ENCODE data around the gene CHN2. TPM values are rescaled to one million over a fixed set of nuclear protein-coding genes. Genes with fewer than 3 reads are reported as not detected.

The CHN2 gene
- polyA plus RNA-seq = 33.6 TPM
- long read RNA-seq, donor 1, partial matches to known transcripts = 14 of 17 reads
- long read RNA-seq, donor 1, other reads (novel, unspliced or antisense) = 0 of 17 reads
- long read RNA-seq, donor 2, transcript CHN2-201 (13 exons, 3,530 nt) = major isoform, 7 of 17 reads
- long read RNA-seq, donor 2, partial matches to known transcripts = 9 of 17 reads
- long read RNA-seq, donor 2, other reads (novel, unspliced or antisense) = 0 of 17 reads
- long read RNA-seq, donor 3, transcript CHN2-201 (13 exons, 3,530 nt) = major isoform, 5 of 7 reads
- long read RNA-seq, donor 3, partial matches to known transcripts = 0 of 7 reads
- long read RNA-seq, donor 3, other reads (novel, unspliced or antisense) = 0 of 7 reads
- long read RNA-seq, donor 4, partial matches to known transcripts = 0 of 1 reads
- long read RNA-seq, donor 4, other reads (novel, unspliced or antisense) = 0 of 1 reads
- long read RNA-seq, donor 5, partial matches to known transcripts = 0 of 2 reads
- long read RNA-seq, donor 5, other reads (novel, unspliced or antisense) = 0 of 2 reads
- long read RNA-seq, donor 6, partial matches to known transcripts = 0 of 5 reads
- long read RNA-seq, donor 6, other reads (novel, unspliced or antisense) = 0 of 5 reads
- long read RNA-seq, donor 7 = 0 reads
- long read RNA-seq, donor 8, partial matches to known transcripts = 14 of 20 reads
- long read RNA-seq, donor 8, other reads (novel, unspliced or antisense) = 0 of 20 reads
- long read RNA-seq, donor 9, partial matches to known transcripts = 8 of 12 reads
- long read RNA-seq, donor 9, other reads (novel, unspliced or antisense) = 0 of 12 reads
- long read RNA-seq, donor 10, transcript CHN2-201 (13 exons, 3,530 nt) = major isoform, 7 of 11 reads
- long read RNA-seq, donor 10, partial matches to known transcripts = 0 of 11 reads
- long read RNA-seq, donor 10, other reads (novel, unspliced or antisense) = 0 of 11 reads
- long read RNA-seq, donor 11, partial matches to known transcripts = 0 of 2 reads
- long read RNA-seq, donor 11, other reads (novel, unspliced or antisense) = 0 of 2 reads

DNA sequence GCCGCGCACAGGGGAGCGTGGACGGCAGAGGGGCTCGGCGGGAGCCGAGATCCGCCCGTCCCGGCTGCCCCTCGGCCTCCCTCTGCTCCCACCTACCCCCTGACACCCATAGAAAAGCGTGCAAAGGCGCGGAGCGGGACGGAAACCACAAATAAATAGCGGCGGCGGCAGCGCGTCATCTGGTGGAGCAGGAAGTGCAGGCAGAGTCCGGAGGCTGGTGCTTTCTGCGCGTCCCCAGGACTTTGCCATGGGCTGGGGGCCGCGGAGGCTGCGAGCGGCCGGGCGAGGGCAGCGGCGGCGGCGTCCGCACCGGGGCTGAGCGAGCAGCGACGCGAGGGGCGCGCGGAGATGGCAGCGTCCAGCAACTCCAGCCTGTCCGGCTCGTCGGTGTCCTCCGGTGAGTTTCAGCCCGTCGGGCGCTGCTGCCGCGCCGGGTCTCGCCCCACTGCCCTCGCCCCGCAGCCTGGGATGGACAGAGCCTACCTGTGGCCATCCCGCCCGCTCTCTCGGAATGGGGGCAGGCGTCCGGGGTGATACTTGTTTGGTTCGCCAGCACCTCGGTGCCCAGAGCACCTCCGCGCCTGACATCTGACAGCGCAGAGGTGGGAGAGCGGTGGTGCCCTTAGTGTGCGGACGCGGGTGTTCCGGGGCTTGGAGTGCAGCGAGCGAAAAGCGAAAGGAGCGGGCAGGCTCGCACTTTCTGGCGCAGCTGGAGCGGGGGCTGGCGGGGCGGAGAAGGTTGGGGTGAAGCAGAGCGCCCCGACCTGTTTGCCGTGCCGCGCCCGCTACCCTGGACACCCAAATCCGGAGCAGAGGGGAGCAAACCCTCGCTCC is at the start of gene CHN2:
Gene CHN2 (plus strand): TSS at position 182 of the 834 bp plus-strand sequence.
- peak; percentile 64 to 87 for DNase-seq
- WGBS (ENCODE audit: insufficient coverage, low lambda C conversion rate) = no CpG with 5 or more reads among the region's 89 CpGs
- no peaks in the 10 kb centered on the region for H3K36me3 ChIP-seq (ENCODE audit: control insufficient read depth, insufficient read depth, low read length)

GRCh38 chr7:29145553-29146056 is 49.0 kb upstream of the CHN2 start:
- no peaks in the 10 kb centered on the region for H3K36me3 ChIP-seq (ENCODE audit: control insufficient read depth, insufficient read depth, low read length)
- H3K27me3 ChIP-seq (ENCODE audit: control insufficient read depth, insufficient read depth, low read length) = no peaks in the 10 kb centered on the region
- WGBS (ENCODE audit: insufficient coverage, low lambda C conversion rate) = 10% methylated on average over 3 of the region's 8 CpGs
- H3K4me3 ChIP-seq (ENCODE audit: low read length) = peak overlapping the region; percentile 73
- H3K4me1 ChIP-seq (ENCODE audit: control insufficient read depth, insufficient read depth, low read length) = peaks cover 41% of the 10 kb centered on the region
- H3K9me3 ChIP-seq (ENCODE audit: control insufficient read depth, low read depth, low read length) = no peaks in the 10 kb centered on the region
- DNase-seq = peak in 1 of 2 donors; percentile 66
- peak overlapping the region; percentile 74 for H3K27ac ChIP-seq (ENCODE audit: low read length)

More for the DNA sequence above, at the start of gene CHN2:
- H3K27me3 ChIP-seq (ENCODE audit: control insufficient read depth, insufficient read depth, low read length) = peaks cover 3% of the 10 kb centered on the region
- peaks cover 3% of the 10 kb centered on the region for H3K9me3 ChIP-seq (ENCODE audit: control insufficient read depth, low read depth, low read length)
- peak within 1 kb of the TSS; percentile 86 for H3K4me3 ChIP-seq (ENCODE audit: low read length)
- peak within 1 kb of the TSS; percentile 74 for H3K27ac ChIP-seq (ENCODE audit: low read length)
- H3K4me1 ChIP-seq (ENCODE audit: control insufficient read depth, insufficient read depth, low read length) = peaks cover 28% of the 10 kb centered on the region

DNA sequence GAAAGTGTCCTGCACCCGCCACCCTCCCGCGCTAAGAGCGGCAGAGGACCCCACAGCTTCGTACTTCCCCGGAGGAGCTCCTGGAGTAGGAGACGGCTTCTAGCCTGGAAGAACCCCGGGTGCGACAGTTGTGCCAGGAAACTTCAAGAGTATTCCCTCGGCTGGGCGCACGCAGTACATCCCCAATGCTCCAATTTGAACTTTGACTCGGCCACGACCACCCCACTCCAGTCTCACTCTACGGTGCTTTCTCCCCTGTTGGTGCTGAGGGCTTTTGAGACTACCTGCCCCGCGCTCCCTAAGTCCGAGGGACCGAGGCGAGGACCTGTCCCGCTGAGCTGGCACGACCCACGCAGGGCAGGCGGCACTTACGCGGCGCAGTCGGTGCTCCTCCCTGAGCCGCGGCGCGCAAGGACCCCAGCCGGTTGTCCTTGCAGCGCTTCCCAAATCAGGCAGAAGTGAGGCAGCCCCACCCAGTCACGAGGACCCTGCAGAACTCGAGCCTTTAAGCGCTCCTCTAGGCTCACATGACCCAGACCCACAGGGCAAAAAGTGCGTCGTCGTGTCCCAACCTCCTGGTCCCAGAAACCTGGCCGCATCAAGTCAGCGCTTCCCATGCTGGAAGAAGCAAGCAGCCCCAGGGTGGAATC is 48.4 kb upstream of the CHN2 start, which contains the start of gene CPVL:
Gene CPVL (minus strand): TSS at position 481 of the 650 bp plus-strand sequence. CDS start 25,476 bp downstream, outside the sequence.
- DNase-seq = peak; percentile 64 to 85
- Histone ChIP-seq H3K27ac (ENCODE audit: low read length) (peak within 1 kb of the TSS; percentile 74), H3K4me1 (ENCODE audit: control insufficient read depth, insufficient read depth, low read length) (peaks cover 36% of the 10 kb centered on the region), H3K4me3 (ENCODE audit: low read length) (peak within 1 kb of the TSS; percentile 73), H3K36me3 (ENCODE audit: control insufficient read depth, insufficient read depth, low read length) (no peaks in the 10 kb centered on the region), H3K9me3 (ENCODE audit: control insufficient read depth, low read depth, low read length) (no peaks in the 10 kb centered on the region), H3K27me3 (ENCODE audit: control insufficient read depth, insufficient read depth, low read length) (no peaks in the 10 kb centered on the region)
- no CpG with 5 or more reads among the region's 42 CpGs for WGBS (ENCODE audit: insufficient coverage, low lambda C conversion rate)

GRCh38 chr7:29146888-29147609 is 47.5 kb upstream of the CHN2 start:
- Histone ChIP-seq H3K27ac (ENCODE audit: low read length) (peak overlapping the region; percentile 74), H3K27me3 (ENCODE audit: control insufficient read depth, insufficient read depth, low read length) (no peaks in the 10 kb centered on the region), H3K9me3 (ENCODE audit: control insufficient read depth, low read depth, low read length) (no peaks in the 10 kb centered on the region), H3K36me3 (ENCODE audit: control insufficient read depth, insufficient read depth, low read length) (no peaks in the 10 kb centered on the region), H3K4me3 (ENCODE audit: low read length) (peak overlapping the region; percentile 73), H3K4me1 (ENCODE audit: control insufficient read depth, insufficient read depth, low read length) (peaks cover 29% of the 10 kb centered on the region)
- DNase-seq = peak; percentile 35 to 80
- no CpG with 5 or more reads among the region's 14 CpGs for WGBS (ENCODE audit: insufficient coverage, low lambda C conversion rate)

DNA sequence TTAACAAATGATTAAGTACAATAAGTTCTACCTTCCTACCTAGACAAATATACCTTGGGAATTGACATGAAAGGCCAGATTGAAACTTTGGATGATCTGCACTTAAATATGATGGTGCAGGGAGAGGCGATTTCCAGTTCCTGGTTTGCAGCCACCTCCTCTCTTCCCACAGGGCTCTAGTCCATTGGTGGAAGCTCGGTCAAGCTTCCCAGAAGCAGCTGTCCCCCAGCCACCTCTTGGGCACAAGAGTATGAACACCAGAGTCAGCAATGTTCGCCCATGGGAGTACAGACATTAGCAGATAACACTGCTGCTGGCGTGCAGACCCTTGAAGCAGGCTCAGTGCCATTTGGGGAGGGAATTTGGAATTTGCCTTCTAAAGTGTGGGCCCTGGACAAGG is 46.8 kb upstream of the CHN2 start:
- Histone ChIP-seq H3K27me3 (ENCODE audit: control insufficient read depth, insufficient read depth, low read length) (no peaks in the 10 kb centered on the region), H3K27ac (ENCODE audit: low read length) (no peak overlapping the region), H3K9me3 (ENCODE audit: control insufficient read depth, low read depth, low read length) (no peaks in the 10 kb centered on the region), H3K4me1 (ENCODE audit: control insufficient read depth, insufficient read depth, low read length) (peaks cover 26% of the 10 kb centered on the region), H3K36me3 (ENCODE audit: control insufficient read depth, insufficient read depth, low read length) (no peaks in the 10 kb centered on the region), H3K4me3 (ENCODE audit: low read length) (no peak overlapping the region)
- WGBS (ENCODE audit: insufficient coverage, low lambda C conversion rate) = no CpG with 5 or more reads among the region's 4 CpGs
- peak in 1 of 2 donors; percentile 9 for DNase-seq

DNA sequence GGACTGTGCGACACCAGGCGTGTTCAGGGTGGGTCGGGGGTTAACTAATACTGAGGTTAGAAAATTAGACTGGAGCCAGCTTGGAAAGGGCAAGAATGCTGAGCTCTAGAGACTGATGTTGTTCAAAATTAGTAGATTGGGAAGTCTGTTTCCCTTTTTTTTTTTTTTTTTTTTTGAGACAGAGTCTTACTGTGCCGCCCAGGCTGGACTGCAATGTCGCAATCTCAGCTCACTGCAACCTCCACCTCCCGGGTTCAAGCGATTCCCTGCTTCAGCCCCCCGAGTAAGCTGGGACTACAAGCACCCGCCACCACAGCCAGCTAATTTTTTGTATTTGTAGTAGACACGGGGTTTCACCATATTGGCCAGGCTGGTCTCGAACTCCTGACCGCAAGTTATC is 45.5 kb upstream of the CHN2 start:
- WGBS (ENCODE audit: insufficient coverage, low lambda C conversion rate) = no CpG with 5 or more reads among the region's 12 CpGs

GRCh38 chr7:29150856-29151255 is 43.7 kb upstream of the CHN2 start:
- WGBS (ENCODE audit: insufficient coverage, low lambda C conversion rate) = 40% methylated on average over 1 of the region's 2 CpGs
- no peak for DNase-seq

More for the DNA sequence above, 45.5 kb upstream of the CHN2 start:
- H3K27ac ChIP-seq (ENCODE audit: low read length) = no peak overlapping the region
- no peak for DNase-seq
- peaks cover 19% of the 10 kb centered on the region for H3K4me1 ChIP-seq (ENCODE audit: control insufficient read depth, insufficient read depth, low read length)
- no peaks in the 10 kb centered on the region for H3K27me3 ChIP-seq (ENCODE audit: control insufficient read depth, insufficient read depth, low read length)
- H3K4me3 ChIP-seq (ENCODE audit: low read length) = no peak overlapping the region
- H3K36me3 ChIP-seq (ENCODE audit: control insufficient read depth, insufficient read depth, low read length) = no peaks in the 10 kb centered on the region
- no peaks in the 10 kb centered on the region for H3K9me3 ChIP-seq (ENCODE audit: control insufficient read depth, low read depth, low read length)

DNA sequence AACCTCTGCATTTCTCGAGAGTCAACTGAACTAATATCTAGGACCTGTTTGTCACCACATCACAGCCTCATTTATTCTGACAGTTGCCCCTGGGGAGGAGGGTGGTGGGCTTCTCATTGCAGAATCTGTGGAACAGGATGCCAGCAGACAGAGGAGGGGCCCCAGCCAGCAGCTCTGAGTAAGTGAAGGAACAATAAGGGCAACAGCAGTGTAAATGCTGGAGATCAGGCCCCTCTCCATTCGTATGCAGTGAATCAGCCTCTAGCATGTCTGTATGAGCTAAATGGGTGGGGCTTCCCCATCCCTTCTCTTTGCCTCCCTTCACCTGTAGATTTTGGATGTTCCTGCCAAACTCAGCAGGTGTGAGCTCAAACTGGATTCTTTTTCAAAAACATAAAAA is 40.5 kb upstream of the CHN2 start:
- no peak overlapping the region for H3K27ac ChIP-seq (ENCODE audit: low read length)
- no peak for DNase-seq
- WGBS (ENCODE audit: insufficient coverage, low lambda C conversion rate) = no CpG with 5 or more reads among the region's 2 CpGs
- H3K4me3 ChIP-seq (ENCODE audit: low read length) = no peak overlapping the region
- H3K27me3 ChIP-seq (ENCODE audit: control insufficient read depth, insufficient read depth, low read length) = no peaks in the 10 kb centered on the region
- H3K9me3 ChIP-seq (ENCODE audit: control insufficient read depth, low read depth, low read length) = no peaks in the 10 kb centered on the region
- H3K36me3 ChIP-seq (ENCODE audit: control insufficient read depth, insufficient read depth, low read length) = no peaks in the 10 kb centered on the region
- no peaks in the 10 kb centered on the region for H3K4me1 ChIP-seq (ENCODE audit: control insufficient read depth, insufficient read depth, low read length)

More at GRCh38 chr7:29150856-29151255, 43.7 kb upstream of the CHN2 start:
- H3K4me3 ChIP-seq (ENCODE audit: low read length) = no peak overlapping the region
- no peaks in the 10 kb centered on the region for H3K27me3 ChIP-seq (ENCODE audit: control insufficient read depth, insufficient read depth, low read length)
- no peak overlapping the region for H3K27ac ChIP-seq (ENCODE audit: low read length)
- H3K36me3 ChIP-seq (ENCODE audit: control insufficient read depth, insufficient read depth, low read length) = no peaks in the 10 kb centered on the region
- H3K9me3 ChIP-seq (ENCODE audit: control insufficient read depth, low read depth, low read length) = no peaks in the 10 kb centered on the region
- peaks cover 5% of the 10 kb centered on the region for H3K4me1 ChIP-seq (ENCODE audit: control insufficient read depth, insufficient read depth, low read length)

All from large intestine (tissue), 12 donors.